GM23338 (cell line): ENCODE data around the gene ANKRD40CL. TPM values are rescaled to one million over a fixed set of nuclear protein-coding genes. Genes with fewer than 3 reads are reported as not detected.

ENCODE experiments used
- ATAC-seq: fragments of 200-7000 bp; cut with Tn5 transposase; 3 replicates; pipeline ENCODE4 v1.9.1; 2020
- DNase-seq: peaks from one replicate; pipeline ENCODE4 v3.0.0-alpha.2; 2015; ENCODE audit warnings: low spot score
- H2AFZ ChIP-seq: fragments of 200-600 bp; sonication (generic); 2 replicates; pipeline ENCODE4 v1.8.0; 2016; ENCODE audit warnings: antibody characterized with exemption, mild to moderate bottlenecking, moderate library complexity
- H3F3A ChIP-seq: fragments of 200-600 bp; sonication (generic); replicated peaks from 2 replicates; pipeline ENCODE4 v1.8.0; 2017; ENCODE audit warnings: antibody characterized with exemption, mixed run types, low read depth
- H3K27ac ChIP-seq: fragments of 200-600 bp; sonication (generic); 2 replicates; pipeline ENCODE4 v1.6.1; 2016; ENCODE audit warnings: low read depth
- H3K27me3 ChIP-seq: fragments of 200-600 bp; sonication (generic); 2 replicates; pipeline ENCODE4 v1.8.0; 2016; ENCODE audit warnings: mild to moderate bottlenecking, mixed run types, moderate library complexity; ENCODE audit not compliant: insufficient read depth
- H3K36me3 ChIP-seq: fragments of 200-600 bp; sonication (generic); 2 replicates; pipeline ENCODE4 v1.8.0; 2016; ENCODE audit warnings: mild to moderate bottlenecking; ENCODE audit not compliant: insufficient read depth
- H3K4me1 ChIP-seq: fragments of 200-600 bp; sonication (generic); 2 replicates; pipeline ENCODE4 v1.8.0; 2016; ENCODE audit warnings: mild to moderate bottlenecking, moderate library complexity; ENCODE audit not compliant: insufficient read depth
- H3K4me2 ChIP-seq: fragments of 200-600 bp; sonication (generic); 2 replicates; pipeline ENCODE4 v1.7.1; 2017; ENCODE audit warnings: mixed run types
- H3K4me3 ChIP-seq: fragments of 200-600 bp; sonication (generic); 2 replicates; pipeline ENCODE4 v1.6.1; 2016; ENCODE audit warnings: mixed run types
- H3K79me2 ChIP-seq: fragments of 200-600 bp; sonication (generic); replicated peaks from 2 replicates; pipeline ENCODE4 v1.8.0; 2017; ENCODE audit warnings: mild to moderate bottlenecking; ENCODE audit not compliant: insufficient read depth
- H3K9me2 ChIP-seq: fragments of 200-600 bp; sonication (generic); 2 replicates; pipeline ENCODE4 v1.8.0; 2017; ENCODE audit not compliant: insufficient read depth
- H4K20me1 ChIP-seq: fragments of 200-600 bp; sonication (generic); replicated peaks from 2 replicates; pipeline ENCODE4 v1.8.0; 2017; ENCODE audit warnings: mild to moderate bottlenecking; ENCODE audit not compliant: insufficient read depth
- H3K27ac Mint-ChIP-seq: 2 replicates; pipeline ENCODE4 v1.8.0; 2020; ENCODE audit warnings: inconsistent platforms, mild to moderate bottlenecking, moderate library complexity, mixed read lengths
- H3K27me3 Mint-ChIP-seq: 3 replicates; pipeline ENCODE4 v1.8.0; 2022; ENCODE audit warnings: low read depth, mild to moderate bottlenecking, moderate library complexity, mixed read lengths, inconsistent platforms; ENCODE audit not compliant: insufficient read depth, poor library complexity
- H3K36me3 Mint-ChIP-seq: 3 replicates; pipeline ENCODE4 v1.8.0; 2021; ENCODE audit warnings: low read depth, mild to moderate bottlenecking, inconsistent platforms, moderate library complexity, mixed read lengths
- H3K4me1 Mint-ChIP-seq: 3 replicates; pipeline ENCODE4 v1.8.0; 2020; ENCODE audit warnings: mild to moderate bottlenecking, inconsistent platforms, mixed read lengths
- H3K4me3 Mint-ChIP-seq: 3 replicates; pipeline ENCODE4 v1.8.0; 2021; ENCODE audit warnings: moderate library complexity, mild to moderate bottlenecking, inconsistent platforms, mixed read lengths
- H3K9me3 Mint-ChIP-seq: 3 replicates; pipeline ENCODE4 v1.8.0; 2020; ENCODE audit warnings: moderate library complexity, mild to moderate bottlenecking, inconsistent platforms, mixed read lengths
- CREB1 ChIP-seq: fragments of 250-450 bp; sonication (Bioruptor Pico); IDR thresholded peaks from 2 replicates; pipeline ENCODE4 v1.5.0; 2020; ENCODE audit warnings: low read depth, mild to moderate bottlenecking, moderate library complexity
- ETS1 ChIP-seq: IDR thresholded peaks from 2 replicates; pipeline ENCODE4 v1.6.1; 2016; ENCODE audit warnings: antibody characterized with exemption
- EZH2phosphoT487 ChIP-seq: fragments of 200-600 bp; sonication (generic); IDR thresholded peaks from one replicate; pipeline ENCODE4 v1.8.1; 2018; ENCODE audit warnings: antibody characterized with exemption; ENCODE audit not compliant: unreplicated experiment
- JUNB ChIP-seq: IDR thresholded peaks from one replicate; pipeline ENCODE4 v1.6.1; 2016; ENCODE audit warnings: antibody characterized with exemption; ENCODE audit not compliant: unreplicated experiment
- NANOG ChIP-seq: IDR thresholded peaks from 2 replicates; pipeline ENCODE4 v1.6.1; 2016; ENCODE audit warnings: antibody characterized with exemption, borderline replicate concordance
- POLR2AphosphoS5 ChIP-seq: IDR thresholded peaks from 2 replicates; pipeline ENCODE4 v1.6.1; 2016; ENCODE audit warnings: antibody characterized with exemption, low read depth
- REST ChIP-seq: IDR thresholded peaks from one replicate; pipeline ENCODE4 v1.6.1; 2018; ENCODE audit warnings: antibody characterized with exemption; ENCODE audit not compliant: unreplicated experiment
- STAT1 ChIP-seq: IDR thresholded peaks from one replicate; pipeline ENCODE4 v1.6.1; 2016; ENCODE audit warnings: antibody characterized with exemption; ENCODE audit not compliant: unreplicated experiment
- ZNF331 ChIP-seq: fragments of 250-450 bp; sonication (Bioruptor Pico); IDR thresholded peaks from 2 replicates; pipeline ENCODE4 v1.5.0; 2020; ENCODE audit warnings: low read depth, mild to moderate bottlenecking, moderate library complexity
- ZNF462 ChIP-seq: fragments of 250-450 bp; sonication (Bioruptor Pico); IDR thresholded peaks from 2 replicates; pipeline ENCODE4 v1.5.0; 2020; ENCODE audit warnings: mild to moderate bottlenecking, moderate library complexity
- polyA plus RNA-seq: library from polyadenylated mRNA; unstranded; fragments of >200 nt; fragmentation: Nextera tagmentation; extraction: Ambion mirVana; gene quantifications from 2 replicates; pipeline ENCODE4 v1.2.1, GENCODE V29; 2016
- total RNA-seq: library from RNA; depleted of rRNA; stranded (reverse); fragments of >200 nt; shearing (Covaris generic); gene quantifications from 2 replicates; pipeline ENCODE4 v1.2.3, GENCODE V29; 2014

The ANKRD40CL gene
- total and polyA plus RNA-seq, 2 experiments from 2014 or later = not detected

- no peak overlapping the region for H3K4me3 Mint-ChIP-seq
- H3K36me3 Mint-ChIP-seq = no peaks in the 10 kb centered on the region
- Histone ChIP-seq H3K36me3 (no peaks in the 10 kb centered on the region), H3K27ac (no peak overlapping the region), H4K20me1 (no peaks in the 10 kb centered on the region), H3K27me3 (no peaks in the 10 kb centered on the region), H3K4me2 (no peak overlapping the region), H3K4me1 (peaks cover 5% of the 10 kb centered on the region; the same call in 1 of the 2 replicates), H3K4me3 (no peak overlapping the region), H3F3A (no peaks in the 10 kb centered on the region), H2AFZ (no peak overlapping the region), H3K9me2 (no peaks in the 10 kb centered on the region), H3K79me2 (no peaks in the 10 kb centered on the region)
- no peak for TF ChIP-seq NANOG
- no peak for TF ChIP-seq CREB1
- no peak for TF ChIP-seq ETS1
- H3K27ac Mint-ChIP-seq = no peak overlapping the region
- DNase-seq = no peak
- peaks cover 8% of the 10 kb centered on the region for H3K4me1 Mint-ChIP-seq
- no peaks in the 10 kb centered on the region; the same call in 2 of the 3 replicates for H3K9me3 Mint-ChIP-seq
- peaks cover 11% of the 10 kb centered on the region for H3K27me3 Mint-ChIP-seq
- ATAC-seq = no peak
Observed at GRCh38 chr17:50816271-50816670, 49.0 kb upstream of the ANKRD40CL start.

GRCh38 chr17:50815400-50815799 is 48.1 kb upstream of the ANKRD40CL start:
- no peaks in the 10 kb centered on the region for H3F3A ChIP-seq
- no peaks in the 10 kb centered on the region for H3K79me2 ChIP-seq
- no peak overlapping the region for H3K27ac ChIP-seq
- peaks cover 5% of the 10 kb centered on the region; the same call in 1 of the 2 replicates for H3K4me1 ChIP-seq
- H3K4me2 ChIP-seq = no peak overlapping the region
- H3K4me3 ChIP-seq = no peak overlapping the region
- ATAC-seq = no peak
- Mint-ChIP-seq H3K4me1 (peaks cover 8% of the 10 kb centered on the region), H3K27me3 (peaks cover 9% of the 10 kb centered on the region), H3K27ac (no peak overlapping the region), H3K4me3 (no peak overlapping the region), H3K9me3 (no peaks in the 10 kb centered on the region; the same call in 2 of the 3 replicates), H3K36me3 (no peaks in the 10 kb centered on the region)
- no peaks in the 10 kb centered on the region for H4K20me1 ChIP-seq
- no peak for DNase-seq
- H3K36me3 ChIP-seq = no peaks in the 10 kb centered on the region
- H3K27me3 ChIP-seq = no peaks in the 10 kb centered on the region
- no peaks in the 10 kb centered on the region for H3K9me2 ChIP-seq
- no peak overlapping the region for H2AFZ ChIP-seq
- TF ChIP-seq EZH2phosphoT487 (no peak), ZNF331 (CRISPR knock-in tag) (no peak), JUNB (no peak), POLR2AphosphoS5 (no peak), ZNF462 (CRISPR knock-in tag) (no peak), STAT1 (no peak), REST (no peak), ETS1 (no peak)
